GM19239 (cell line): Measurements from ENCODE around the gene TGFBR1.

Source experiments
- DNase-seq: peaks from one replicate; pipeline ENCODE4 v3.0.0; 2011; ENCODE audit warnings: low spot score; ENCODE audit not compliant: insufficient read length
- FAIRE-seq: peaks from 2 replicates; lab custom pipeline; 2011; peaks lifted over from hg19 to GRCh38; lab: Jason Lieb, UNC

The TGFBR1 gene

DNA sequence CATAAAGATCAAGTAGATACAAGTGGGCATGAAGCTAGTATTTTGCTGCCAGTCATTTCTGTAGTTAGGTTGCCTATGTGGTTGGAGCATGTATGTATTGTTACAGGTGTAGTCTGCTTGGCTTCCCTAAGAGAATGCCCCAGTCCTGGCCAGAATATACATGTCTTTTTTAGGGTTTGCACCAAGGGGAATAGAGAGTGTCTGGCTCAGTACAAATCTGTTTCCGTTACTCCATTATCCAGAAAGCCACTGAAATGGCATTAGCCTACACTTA, 23.2 kb downstream of the TGFBR1 start:
- FAIRE-seq (no peak), DNase-seq (no peak)

DNA sequence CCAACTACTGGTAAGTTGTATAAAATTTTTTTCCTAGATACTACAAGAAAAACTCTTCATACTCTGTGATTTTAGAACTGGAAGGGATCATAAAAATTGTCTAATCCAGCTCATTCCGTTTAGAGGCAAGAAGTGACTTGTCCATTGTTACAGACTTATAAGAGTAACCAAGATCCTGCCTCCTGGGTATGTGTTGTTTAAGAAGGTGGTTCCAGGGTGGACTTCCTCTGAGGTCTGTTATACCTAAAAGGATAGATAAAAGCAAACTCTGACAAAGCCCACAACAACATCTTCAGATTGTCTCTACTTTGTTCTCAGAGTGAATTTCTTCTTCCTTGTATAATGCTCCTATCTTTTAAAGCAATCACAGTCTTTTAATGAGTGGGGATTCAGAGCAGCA, 24.2 kb downstream of the TGFBR1 start:
- DNase-seq, result no peak
- no peak for FAIRE-seq

DNA sequence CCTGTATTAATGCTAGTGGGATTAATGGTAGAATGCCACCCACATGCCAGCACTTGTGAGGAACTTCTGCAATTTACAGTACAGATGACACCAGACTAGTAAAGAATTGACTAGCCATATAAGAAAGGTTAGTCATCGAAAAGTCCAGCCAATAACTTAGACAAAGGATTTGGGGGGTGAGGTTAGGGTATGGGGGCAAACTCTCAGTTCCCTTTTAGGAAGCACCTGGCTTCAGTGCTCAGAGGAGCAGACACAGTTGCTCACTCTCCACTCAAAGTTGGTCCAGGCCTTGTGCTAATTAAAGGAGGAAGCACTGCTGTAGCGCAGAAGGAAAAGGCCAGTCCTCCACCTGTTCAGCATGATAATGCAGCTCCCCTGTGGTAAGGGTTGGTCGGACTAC, 25.2 kb downstream of the TGFBR1 start:
- FAIRE-seq (peak; percentile 77), DNase-seq (no peak)

DNA sequence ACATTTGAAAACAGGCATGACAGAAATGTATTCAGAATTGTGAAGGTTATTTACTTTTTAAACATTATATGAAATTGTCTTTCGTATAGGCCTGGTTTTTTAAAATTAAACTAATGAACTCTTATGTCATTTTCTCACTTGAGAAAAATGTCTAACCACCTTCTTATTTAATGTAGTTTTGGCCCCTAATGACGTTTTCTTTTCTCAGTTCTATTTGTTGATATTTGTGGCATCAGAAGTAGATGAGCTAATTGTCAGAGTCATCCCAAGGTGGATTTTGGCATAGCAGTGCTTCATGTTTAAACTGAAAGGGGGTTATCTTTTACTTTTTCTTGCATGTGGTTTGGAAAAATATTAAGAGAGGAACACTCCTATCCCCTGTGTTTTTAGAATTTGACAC, 28.2 kb downstream of the TGFBR1 start:
- FAIRE-seq, result no peak
- DNase-seq, result no peak

DNA sequence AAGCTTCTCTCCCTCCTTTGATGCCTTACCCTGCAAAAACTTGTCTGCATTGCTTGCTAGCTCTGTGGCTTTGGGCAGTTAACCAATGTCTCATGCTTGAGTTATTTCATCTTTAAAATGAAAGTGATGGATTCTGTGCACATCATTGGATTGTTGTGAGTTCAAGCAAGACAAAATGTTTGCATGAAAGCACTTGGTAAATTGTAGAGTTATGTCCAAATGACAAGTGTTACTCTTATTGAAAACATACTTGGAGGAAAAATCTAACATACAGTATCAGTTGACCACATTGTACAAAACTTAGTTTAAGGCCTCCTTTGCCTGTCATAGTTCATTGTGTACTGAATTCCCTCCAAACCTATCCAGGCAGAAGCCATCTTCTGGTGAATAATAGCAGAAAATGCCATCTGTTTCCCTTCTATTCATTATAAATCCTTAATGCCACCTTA, 30.0 kb downstream of the TGFBR1 start:
- peak; percentile 61 for FAIRE-seq

DNA sequence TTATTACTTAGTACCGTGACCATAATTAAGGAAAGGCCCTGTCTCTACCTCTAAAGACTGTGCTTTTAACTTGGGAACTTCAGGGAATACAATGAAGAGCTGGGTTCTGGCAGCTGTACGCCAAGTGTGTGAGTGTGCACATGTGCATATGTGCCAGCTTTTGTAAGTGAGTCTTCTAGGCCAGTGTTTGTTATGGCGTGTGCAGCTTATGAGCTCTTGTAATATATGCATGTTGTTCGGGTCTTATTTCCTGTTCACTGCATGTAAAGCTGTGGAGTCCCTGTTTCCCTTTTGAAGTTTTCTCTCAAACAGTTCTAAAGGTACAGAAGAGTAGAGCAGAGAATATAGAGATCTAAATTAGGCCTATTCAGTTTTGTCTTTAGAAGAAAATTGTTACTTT, 30.5 kb downstream of the TGFBR1 start:
- FAIRE-seq (peak; percentile 71), DNase-seq (no peak)

More for the DNA sequence above, 30.0 kb downstream of the TGFBR1 start:
- DNase-seq, result no peak

DNA sequence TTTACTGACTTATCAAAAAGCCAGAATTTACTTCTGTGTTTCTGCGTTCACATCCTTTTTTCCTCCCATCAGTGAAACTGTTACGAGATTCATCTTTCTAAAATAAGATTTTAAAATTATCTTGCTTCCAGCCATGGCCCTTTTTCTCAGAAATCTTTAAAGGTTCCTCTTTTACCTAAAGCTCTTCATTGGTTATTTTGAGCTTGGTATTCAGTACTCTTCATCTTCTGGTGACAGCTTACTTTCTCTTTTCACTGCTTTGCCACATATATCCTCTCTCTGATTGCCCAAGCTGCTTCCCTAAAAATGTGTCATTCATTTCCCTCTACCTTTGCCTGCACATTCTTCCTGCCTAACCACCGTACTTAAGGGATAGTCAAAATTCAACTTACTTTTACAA, 32.3 kb downstream of the TGFBR1 start:
- FAIRE-seq, result no peak
- no peak for DNase-seq

DNA sequence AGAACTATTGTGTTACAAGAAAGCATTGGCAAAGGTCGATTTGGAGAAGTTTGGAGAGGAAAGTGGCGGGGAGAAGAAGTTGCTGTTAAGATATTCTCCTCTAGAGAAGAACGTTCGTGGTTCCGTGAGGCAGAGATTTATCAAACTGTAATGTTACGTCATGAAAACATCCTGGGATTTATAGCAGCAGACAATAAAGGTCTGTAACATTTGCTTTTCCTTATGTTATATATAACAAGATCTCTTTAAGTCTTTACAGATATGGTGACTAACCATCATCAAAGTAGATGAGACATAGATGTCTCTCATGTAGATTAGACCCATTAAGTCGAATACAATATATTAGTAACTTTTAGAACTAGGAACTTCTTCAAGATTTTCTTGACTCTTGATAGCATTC, 33.0 kb downstream of the TGFBR1 start:
- DNase-seq, result no peak
- FAIRE-seq, result no peak

DNA sequence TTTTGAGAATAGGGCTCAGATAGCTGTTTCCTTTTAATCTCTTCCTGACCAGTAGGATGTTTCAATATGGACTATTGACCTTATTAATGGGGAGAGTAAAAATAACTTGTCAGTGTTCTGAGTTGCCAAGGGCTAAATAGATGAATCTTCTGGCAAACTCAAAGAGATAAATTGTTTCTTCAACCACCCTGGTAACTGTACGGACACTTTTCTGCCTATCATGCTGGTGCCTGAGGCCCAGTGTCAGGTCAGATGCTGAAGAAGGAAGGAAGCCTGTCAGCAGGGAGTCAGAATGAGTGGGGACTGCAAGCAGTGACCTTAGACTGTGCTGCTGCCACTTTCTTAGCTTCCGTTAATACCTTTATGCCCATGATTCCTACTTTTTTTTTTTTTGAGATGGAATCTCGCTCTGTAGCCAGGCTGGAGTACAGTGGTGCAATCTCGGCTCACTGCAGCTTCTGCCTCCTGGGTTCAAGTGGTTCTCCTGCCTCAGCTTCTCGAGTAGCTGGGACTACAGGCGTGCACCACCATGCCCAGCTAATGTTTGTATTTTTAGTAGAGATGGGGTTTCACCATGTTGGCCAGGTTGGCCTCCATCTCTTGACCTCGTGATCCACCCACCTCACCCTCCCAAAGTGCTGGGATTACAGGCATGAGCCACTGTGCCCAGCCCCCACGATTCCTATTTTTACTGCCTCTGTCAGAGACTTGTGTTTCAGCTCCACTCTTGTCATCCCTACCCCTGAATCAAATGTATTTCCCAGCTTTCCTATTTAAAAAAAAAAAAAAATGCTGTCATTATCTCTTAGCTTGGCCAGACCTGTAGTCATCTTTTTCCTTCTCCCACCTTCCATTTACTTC, 33.7 kb downstream of the TGFBR1 start:
- DNase-seq (no peak), FAIRE-seq (no peak)

DNA sequence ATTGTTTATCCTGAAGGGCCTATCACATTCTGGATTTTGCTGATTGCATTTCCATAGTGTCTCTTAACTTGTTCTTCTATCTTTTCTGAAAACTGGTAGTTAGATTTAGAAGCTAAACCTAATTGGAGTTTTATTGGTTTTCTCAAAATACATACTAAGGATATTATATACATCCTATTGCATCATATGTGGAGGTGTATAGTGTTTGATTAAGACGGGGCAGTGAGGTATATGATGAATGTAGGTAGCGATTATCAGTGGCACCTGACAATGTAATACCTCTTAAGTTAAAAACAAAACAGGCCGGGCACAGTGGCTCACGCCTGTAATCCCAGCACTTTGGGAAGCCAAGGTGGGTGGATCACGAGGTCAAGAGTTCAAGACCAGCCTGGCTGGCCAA, 35.0 kb downstream of the TGFBR1 start:
- DNase-seq (no peak), FAIRE-seq (no peak)

DNA sequence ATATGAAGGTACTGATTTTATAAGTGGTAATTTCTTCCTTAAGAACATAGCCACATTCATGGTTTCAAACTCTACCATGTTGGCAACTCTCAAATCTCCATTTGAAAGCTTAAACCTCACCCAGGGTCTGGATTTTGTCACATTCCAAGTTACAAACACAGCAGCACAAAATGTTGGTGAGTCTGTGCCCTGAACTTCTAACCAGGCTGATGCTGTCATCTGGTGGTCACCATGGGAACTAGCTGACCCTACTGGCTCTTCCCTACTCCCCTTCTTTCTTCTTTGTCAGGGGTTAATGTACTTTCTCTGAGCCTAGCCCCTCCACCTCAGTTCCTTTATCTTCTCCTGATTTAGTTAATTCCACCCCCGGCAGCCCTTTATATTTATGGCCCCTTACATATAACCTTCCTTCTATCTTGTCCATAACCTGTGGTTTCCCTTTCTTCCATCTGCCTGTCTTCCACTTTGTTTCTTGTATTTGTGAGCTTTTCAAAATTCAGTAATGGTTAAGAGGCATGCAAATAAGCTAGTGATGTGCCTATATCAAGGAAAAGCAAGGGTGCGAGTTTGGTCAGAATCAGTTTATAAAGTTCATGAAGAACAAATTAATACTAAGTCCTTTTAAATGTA, 35.9 kb downstream of the TGFBR1 start:
- peak; percentile 57 for FAIRE-seq
- no peak for DNase-seq

DNA sequence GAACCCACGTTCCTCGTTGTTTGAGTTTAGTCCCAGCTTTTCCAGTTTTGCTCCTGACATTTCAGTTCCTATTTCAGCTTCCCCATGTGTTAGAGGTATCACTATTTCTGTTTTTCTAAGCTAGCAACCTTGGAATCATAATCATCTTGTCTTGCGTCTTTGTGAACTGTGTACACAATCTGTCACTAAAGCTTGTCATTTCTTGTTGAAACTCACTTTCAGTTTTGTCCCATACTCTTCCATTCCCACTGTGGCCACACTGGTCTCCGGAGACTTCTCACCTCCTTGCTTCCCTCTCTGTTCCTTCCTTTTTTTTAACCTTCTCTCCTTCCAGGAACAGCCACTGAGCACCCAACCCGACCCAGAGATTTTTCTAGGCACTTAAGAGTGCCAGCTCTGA, 36.9 kb downstream of the TGFBR1 start:
- FAIRE-seq (no peak), DNase-seq (no peak)

DNA sequence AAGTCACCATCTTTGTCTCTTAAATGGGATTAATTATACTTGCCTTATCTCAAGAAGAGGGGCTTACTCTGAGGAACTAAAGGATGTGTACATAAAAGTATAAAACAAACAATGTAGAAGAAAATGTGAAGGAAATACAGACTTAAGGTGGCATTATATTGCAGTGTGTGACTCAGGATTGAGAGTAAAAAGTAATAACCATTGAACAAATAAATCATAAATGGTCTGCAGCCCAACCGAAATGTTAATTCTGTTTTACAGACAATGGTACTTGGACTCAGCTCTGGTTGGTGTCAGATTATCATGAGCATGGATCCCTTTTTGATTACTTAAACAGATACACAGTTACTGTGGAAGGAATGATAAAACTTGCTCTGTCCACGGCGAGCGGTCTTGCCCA, 37.4 kb downstream of the TGFBR1 start:
- DNase-seq (no peak), FAIRE-seq (no peak)

DNA sequence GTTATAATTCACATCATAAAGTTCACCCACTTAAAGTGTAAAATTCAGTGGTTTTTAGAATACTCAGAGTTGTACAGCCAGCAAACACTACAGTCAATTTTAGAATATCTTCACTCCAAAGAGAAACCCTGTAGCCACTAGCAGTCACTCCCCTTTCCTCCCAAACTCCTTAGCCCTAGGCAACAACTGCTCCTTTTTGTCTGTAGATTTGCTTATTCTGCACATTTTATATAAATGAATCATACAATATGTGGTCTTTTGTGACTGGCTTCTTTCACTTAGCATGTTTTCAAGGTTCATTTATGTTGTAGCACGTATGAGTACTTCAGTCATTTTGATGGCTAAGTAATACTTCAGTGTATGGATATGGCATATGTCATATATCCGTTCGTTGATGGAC, 38.7 kb downstream of the TGFBR1 start:
- DNase-seq (no peak), FAIRE-seq (no peak)

DNA sequence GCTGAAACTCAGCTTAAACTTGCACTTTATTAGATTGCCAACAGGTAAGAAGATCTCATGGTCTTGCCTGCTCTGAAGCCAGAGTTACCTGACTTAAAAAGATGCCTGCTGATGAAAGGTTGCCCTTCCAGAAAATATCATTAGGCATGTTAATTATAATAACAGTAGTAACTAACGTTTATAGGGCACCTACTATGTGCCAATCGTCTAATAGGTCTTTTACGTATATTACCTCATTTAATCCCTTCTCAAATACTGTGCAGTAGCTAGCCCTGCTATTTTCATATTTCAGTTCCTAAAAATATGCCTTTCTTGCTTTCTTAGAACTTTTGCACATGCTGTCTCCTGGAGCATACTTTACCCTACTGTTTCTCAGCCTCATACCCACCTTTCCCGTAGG, 40.1 kb downstream of the TGFBR1 start:
- FAIRE-seq, result no peak
- no peak for DNase-seq

DNA sequence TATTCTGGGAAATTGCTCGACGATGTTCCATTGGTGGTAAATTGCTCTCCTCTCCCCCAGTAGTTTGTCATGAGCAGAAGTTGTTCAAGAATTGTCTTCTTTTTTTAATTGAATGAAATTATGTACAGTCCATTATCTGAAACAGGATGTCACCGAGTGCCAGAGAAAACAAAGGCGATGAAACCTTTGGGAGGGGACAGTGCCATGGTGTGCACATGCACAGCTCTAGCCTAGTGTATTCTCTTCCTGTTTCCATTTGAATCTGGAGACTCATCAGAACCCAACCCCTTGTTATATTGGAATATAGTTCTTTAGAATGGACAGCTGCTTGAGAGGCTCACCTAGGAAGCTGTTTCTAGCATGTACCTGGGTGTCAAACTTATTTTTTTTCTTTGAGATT, 41.7 kb downstream of the TGFBR1 start:
- DNase-seq (no peak), FAIRE-seq (no peak)

DNA sequence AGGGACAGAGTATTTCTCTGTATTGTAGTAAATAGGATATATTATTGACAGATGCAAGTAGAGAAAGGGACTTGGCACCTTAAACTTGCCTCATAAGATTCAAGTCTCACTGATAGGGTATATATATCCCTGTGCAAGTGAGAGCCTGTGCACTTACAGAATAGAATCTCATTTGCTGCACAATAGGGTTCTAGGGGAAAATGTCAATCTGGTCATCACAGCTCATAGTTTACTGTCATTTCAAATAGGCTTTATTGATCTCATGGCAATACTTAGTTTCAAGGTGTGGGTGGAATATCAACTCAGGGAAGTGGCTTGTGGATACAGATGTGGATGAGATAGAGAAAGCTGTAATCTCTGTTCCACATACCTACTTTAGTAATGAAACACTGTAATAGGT, 42.3 kb downstream of the TGFBR1 start:
- DNase-seq (no peak), FAIRE-seq (no peak)

DNA sequence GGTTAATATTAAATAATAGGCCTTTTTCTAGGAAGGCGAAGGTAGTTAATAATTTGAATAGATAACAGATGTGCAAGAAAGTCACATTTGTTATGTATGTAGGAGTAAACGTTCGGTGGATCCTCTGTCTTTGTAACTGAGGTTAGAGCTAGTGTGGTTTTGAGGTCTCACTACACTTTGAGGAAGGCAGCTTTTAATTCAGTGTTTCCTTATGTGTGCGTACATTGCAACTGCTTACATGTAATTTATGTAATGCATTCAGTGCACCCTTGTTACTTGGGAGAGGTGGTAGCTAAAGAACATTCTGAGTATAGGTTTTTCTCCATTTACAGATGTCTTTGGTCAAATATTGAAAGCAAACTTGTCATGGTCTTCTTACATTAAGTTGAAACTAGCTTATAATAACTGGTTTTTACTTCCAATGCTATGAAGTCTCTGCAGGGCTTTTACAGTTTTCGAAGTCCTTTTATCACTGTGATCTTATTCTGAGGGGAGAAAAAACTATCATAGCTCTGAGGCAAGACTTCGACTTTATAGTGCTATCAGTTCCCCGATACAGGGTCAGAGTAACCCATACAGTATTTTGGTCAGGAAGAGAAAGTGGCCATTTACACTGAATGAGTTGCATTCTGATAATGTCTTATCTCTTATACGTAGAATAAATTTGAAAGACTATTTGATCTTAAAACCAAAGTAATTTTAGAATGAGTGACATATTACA, 45.7 kb downstream of the TGFBR1 start:
- FAIRE-seq, result no peak
- no peak for DNase-seq

DNA sequence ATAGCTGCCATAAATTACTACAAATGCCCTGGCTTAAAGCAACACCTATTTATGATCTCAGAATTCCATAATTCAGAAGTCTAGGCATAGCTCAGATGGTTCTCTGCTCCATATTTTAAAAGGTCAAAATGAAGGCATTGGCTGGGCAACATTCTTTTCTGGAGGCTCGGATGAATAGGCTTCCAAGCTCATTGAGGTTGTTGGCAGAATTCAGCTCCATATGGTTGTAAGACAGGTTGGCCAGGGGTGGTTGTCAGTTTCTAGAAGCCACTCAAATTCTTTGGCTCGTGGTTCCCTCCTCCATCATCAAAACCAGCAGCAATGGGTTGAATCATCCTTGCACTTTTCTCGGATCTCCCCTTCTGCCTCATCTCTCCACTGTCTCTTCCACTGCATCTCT, 49.4 kb downstream of the TGFBR1 start:
- no peak for DNase-seq
- no peak for FAIRE-seq

DNA sequence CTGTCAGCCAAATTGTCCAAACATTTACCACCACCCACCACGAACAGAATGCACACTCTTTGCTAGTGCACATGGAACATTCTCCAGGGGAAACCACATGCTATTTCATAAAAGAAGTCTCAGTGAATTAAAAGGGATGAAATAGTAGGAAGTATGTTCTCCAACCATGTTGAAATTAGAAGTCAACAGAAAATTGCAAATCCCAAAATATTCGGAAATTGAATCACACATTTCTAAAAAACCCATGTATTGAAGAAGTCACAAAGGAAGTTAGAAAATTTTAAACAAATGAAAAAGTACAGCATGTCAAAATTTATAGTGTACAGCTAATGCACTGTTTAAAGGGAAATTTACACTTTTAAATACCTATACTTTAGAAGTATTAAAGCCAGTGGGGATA, 50.8 kb downstream of the TGFBR1 start:
- DNase-seq (no peak), FAIRE-seq (no peak)

DNA sequence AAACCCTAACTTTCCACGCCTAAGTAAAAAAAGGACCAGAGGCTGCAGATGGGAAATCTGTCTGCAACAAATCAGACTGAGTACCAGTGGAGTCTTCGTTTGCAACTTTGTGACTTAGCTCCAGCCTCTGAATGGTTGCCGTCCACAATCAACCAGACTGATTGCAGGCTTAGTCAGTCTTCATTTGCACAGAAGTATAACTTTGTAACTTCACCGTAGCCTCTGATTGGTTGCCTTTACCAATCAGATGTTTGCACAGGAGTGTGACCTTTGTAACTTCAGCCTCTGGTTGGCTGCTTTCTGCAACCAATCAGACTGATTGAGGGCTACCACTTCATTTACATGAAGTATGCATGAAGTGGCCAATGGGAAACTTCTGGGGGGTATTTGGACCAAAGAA, 53.7 kb downstream of the TGFBR1 start:
- DNase-seq (no peak), FAIRE-seq (no peak)
